HepG2 (cell line): ENCODE results near the gene TPRX1. TPM values are rescaled to one million over a fixed set of nuclear protein-coding genes. Genes with fewer than 3 reads are reported as not detected.

Source experiments
- CENPX ChIP-seq: sonication (generic); formaldehyde crosslinking; IDR thresholded peaks from 2 replicates; pipeline ENCODE4 v1.9.0; 2021; ENCODE audit warnings: mild to moderate bottlenecking, missing genetic modification reagents, moderate library complexity
- ELK4 ChIP-seq: sonication (generic); formaldehyde crosslinking; IDR thresholded peaks from 2 replicates; pipeline ENCODE4 v1.9.0; 2021; ENCODE audit warnings: missing genetic modification reagents, borderline replicate concordance
- GATAD2A ChIP-seq: IDR thresholded peaks from 2 replicates; pipeline ENCODE4 v1.6.1; 2016
- HNF4G ChIP-seq, 2 experiments: sonication (generic) in 1 of 2; formaldehyde crosslinking in 1 of 2; IDR thresholded peaks; 2 replicates each; pipeline versions ENCODE4 v1.4.0 to v1.6.1; 2011 to 2020; ENCODE audit warnings: borderline replicate concordance in 2 of 2, low read depth in 2 of 2, mild to moderate bottlenecking in 2 of 2, low read length in 1 of 2, missing genetic modification reagents in 1 of 2, moderate library complexity in 1 of 2
- KDM5A ChIP-seq: fragments of 200-600 bp; sonication (generic); IDR thresholded peaks from 2 replicates; pipeline ENCODE4 v1.7.0; 2018; ENCODE audit warnings: antibody characterized with exemption, mild to moderate bottlenecking, low read length, borderline replicate concordance
- KLF6 ChIP-seq: IDR thresholded peaks from 2 replicates; pipeline ENCODE4 v1.8.0; 2016; ENCODE audit warnings: missing biosample characterization, missing genetic modification reagents
- MZF1 ChIP-seq: sonication (generic); formaldehyde crosslinking; IDR thresholded peaks from 2 replicates; pipeline ENCODE4 v1.8.1; 2023; ENCODE audit warnings: mild to moderate bottlenecking, missing genetic modification reagents, borderline replicate concordance
- NCOR1 ChIP-seq: fragments of 200-600 bp; sonication (generic); IDR thresholded peaks from 2 replicates; pipeline ENCODE4 v1.7.0; 2017; ENCODE audit warnings: antibody characterized with exemption, low read length, borderline replicate concordance
- POLR2G ChIP-seq: fragments of 200-400 bp; formaldehyde crosslinking; IDR thresholded peaks from 2 replicates; pipeline ENCODE4 v1.6.1; 2018; ENCODE audit warnings: mild to moderate bottlenecking, low read depth, low read length, moderate library complexity
- SALL1 ChIP-seq: sonication (generic); formaldehyde crosslinking; IDR thresholded peaks from 2 replicates; pipeline ENCODE4 v1.8.0; 2022; ENCODE audit warnings: mild to moderate bottlenecking, missing genetic modification reagents
- SAP130 ChIP-seq: IDR thresholded peaks from 2 replicates; pipeline ENCODE4 v1.6.1; 2016; ENCODE audit warnings: low read depth
- SOX6 ChIP-seq, 2 experiments: fragments of 450-650 bp in 1 of 2; sonication (generic) in 1 of 2; formaldehyde crosslinking in 1 of 2; IDR thresholded peaks; 2 replicates each; pipeline versions ENCODE4 v1.4.0 to v1.6.1; 2017 to 2020; ENCODE audit warnings: antibody characterized with exemption in 1 of 2, mild to moderate bottlenecking in 1 of 2, missing genetic modification reagents in 1 of 2
- SRSF4 ChIP-seq: fragments of 200-400 bp; formaldehyde crosslinking; IDR thresholded peaks from one replicate; pipeline ENCODE4 v1.6.1; 2018; ENCODE audit warnings: mild to moderate bottlenecking, low read depth, low read length, moderate library complexity; ENCODE audit not compliant: poor library complexity, severe bottlenecking
- TEAD3 ChIP-seq: optimal IDR thresholded peaks from 2 replicates; pipeline ENCODE3; 2016; ENCODE audit warnings: borderline replicate concordance
- ZBTB42 ChIP-seq: sonication (generic); formaldehyde crosslinking; IDR thresholded peaks from 2 replicates; pipeline ENCODE4 v1.5.0; 2020; ENCODE audit warnings: mild to moderate bottlenecking, missing genetic modification reagents
- ZC3H13 ChIP-seq: sonication (generic); formaldehyde crosslinking; IDR thresholded peaks from 2 replicates; pipeline ENCODE4 v1.8.1; 2023; ENCODE audit warnings: mild to moderate bottlenecking, missing genetic modification reagents, moderate library complexity
- ZNF136 ChIP-seq: sonication (generic); formaldehyde crosslinking; IDR thresholded peaks from 2 replicates; pipeline ENCODE4 v1.8.1; 2022; ENCODE audit warnings: low read depth, mild to moderate bottlenecking, moderate library complexity, missing genetic modification reagents
- ZNF260 ChIP-seq: sonication (generic); formaldehyde crosslinking; IDR thresholded peaks from 2 replicates; pipeline ENCODE4 v1.4.0; 2020; ENCODE audit warnings: missing genetic modification reagents, low read depth, mild to moderate bottlenecking, borderline replicate concordance
- ZNF263 ChIP-seq: sonication (generic); formaldehyde crosslinking; IDR thresholded peaks from 2 replicates; pipeline ENCODE4 v1.4.0; 2020; ENCODE audit warnings: missing genetic modification reagents
- ZNF331 ChIP-seq: sonication (generic); formaldehyde crosslinking; IDR thresholded peaks from 2 replicates; pipeline ENCODE4 v1.4.0; 2020; ENCODE audit warnings: missing genetic modification reagents
- ZNF460 ChIP-seq: sonication (generic); formaldehyde crosslinking; IDR thresholded peaks from 2 replicates; pipeline ENCODE4 v1.5.1; 2020; ENCODE audit warnings: missing genetic modification reagents, mild to moderate bottlenecking, borderline replicate concordance
- ZNF503 ChIP-seq: sonication (generic); formaldehyde crosslinking; IDR thresholded peaks from 2 replicates; pipeline ENCODE4 v1.4.0; 2020; ENCODE audit warnings: missing genetic modification reagents
- ZNF546 ChIP-seq: sonication (generic); formaldehyde crosslinking; conservative IDR thresholded peaks from 2 replicates; pipeline ENCODE4 v1.8.1; 2023; ENCODE audit warnings: mild to moderate bottlenecking, missing genetic modification reagents
- ZNF576 ChIP-seq: sonication (generic); formaldehyde crosslinking; IDR thresholded peaks from 2 replicates; pipeline ENCODE4 v1.4.0; 2020; ENCODE audit warnings: mild to moderate bottlenecking, missing genetic modification reagents
- ZNF605 ChIP-seq: sonication (generic); formaldehyde crosslinking; IDR thresholded peaks from 2 replicates; pipeline ENCODE4 v1.8.0; 2022; ENCODE audit warnings: mild to moderate bottlenecking, missing genetic modification reagents
- polyA plus RNA-seq, 8 experiments: library from polyadenylated mRNA; depleted of rRNA in 3 of 8; stranded (reverse) in 7 of 8; unstranded in 1 of 8; fragments of >200 nt; fragmentation: Illumina TruSeq in 4 of 8; extraction: Trizol in 4 of 8; gene quantifications; 2 replicates each; pipeline versions ENCODE4 v1.2.1 to v1.2.3, GENCODE V29; 2011 to 2016; ENCODE audit warnings: low read depth in 4 of 8, missing spikeins in 1 of 8, mixed read lengths in 1 of 8; ENCODE audit not compliant: insufficient read depth in 1 of 8
- total RNA-seq, 5 experiments: library from RNA; depleted of rRNA; stranded (reverse); fragments of >200 nt; fragmentation: Illumina TruSeq; extraction: Trizol; gene quantifications; 2 replicates each; pipeline ENCODE4 v1.2.3, GENCODE V29; 2016; ENCODE audit warnings: low read depth in 1 of 5

Gene TPRX1
- total and polyA plus RNA-seq, 2 of the 13 experiments (the other 11 are each of a cell fraction or from before 2014, with no cell fraction given), result not detected

- TF ChIP-seq ZNF503 (CRISPR knock-in tag) (no peak), ELK4 (CRISPR knock-in tag) (no peak), POLR2G (0 out of 2 replicates have a peak, but pooled peaks have one; percentile 35), SRSF4 (no peak), SAP130 (CRISPR knock-in tag) (peak; percentile 20; the same call in 1 of the 2 replicates), KLF6 (CRISPR knock-in tag) (no peak), HNF4G (IDR thresholded peaks at IDR 0.05; ENCODE audit: borderline replicate concordance, low read depth, low read length) (peak; percentile 27; the same call in 1 of the 2 replicates), HNF4G (CRISPR knock-in tag; IDR thresholded peaks at IDR 0.05; ENCODE audit: borderline replicate concordance, low read depth) (no peak), ZNF576 (CRISPR knock-in tag) (no peak), ZBTB42 (no peak), MZF1 (CRISPR knock-in tag) (no peak), NCOR1 (peak; percentile 31; the same call in 1 of the 2 replicates), ZC3H13 (CRISPR knock-in tag) (no peak), CENPX (CRISPR knock-in tag) (no peak), SOX6 (IDR thresholded peaks at IDR 0.05) (no peak), SOX6 (CRISPR knock-in tag; IDR thresholded peaks at IDR 0.05) (no peak), ZNF460 (CRISPR knock-in tag) (0 out of 2 replicates have a peak, but pooled peaks have one; percentile 41), ZNF260 (CRISPR knock-in tag) (no peak), ZNF546 (no peak), ZNF605 (CRISPR knock-in tag) (no peak), GATAD2A (CRISPR knock-in tag) (no peak), TEAD3 (no peak), ZNF331 (CRISPR knock-in tag) (no peak), KDM5A (no peak), ZNF136 (no peak), SALL1 (CRISPR knock-in tag) (0 out of 2 replicates have a peak, but pooled peaks have one; percentile 15), ZNF263 (CRISPR knock-in tag) (no peak)
Measured at GRCh38 chr19:47757617-47758442, 46.5 kb downstream of the TPRX1 start (continued).
